CD4-positive, CD25-positive, alpha-beta regulatory T cell (primary cell): ENCODE data around the gene CNTNAP2. TPM values are rescaled to one million over a fixed set of nuclear protein-coding genes. Genes with fewer than 3 reads are reported as not detected.

ENCODE experiments used
- ATAC-seq, 2 donors: fragments of 150-1000 bp; cut with Tn5 transposase; one replicate each; pipeline ENCODE4 v1.10.0; 2021; ENCODE audit warnings: low read depth in 2 of 2, moderate number of reproducible peaks in 2 of 2, moderate library complexity in 1 of 2
- DNase-seq, 3 donors: peaks; one replicate each; pipeline versions ENCODE4 v3.0.0 to v3.0.0-alpha.2; 2012 to 2022; ENCODE audit warnings: mixed read lengths in 1 of 3
- H3K27ac ChIP-seq: one replicate; pipeline ENCODE4 v1.7.0; 2013; ENCODE audit warnings: mild to moderate bottlenecking, low read length; ENCODE audit not compliant: insufficient read depth, poor library complexity, severe bottlenecking
- H3K27me3 ChIP-seq: one replicate; pipeline ENCODE4 v1.7.0; 2013; ENCODE audit warnings: low read length; ENCODE audit not compliant: control insufficient read depth, insufficient read depth
- H3K36me3 ChIP-seq: one replicate; pipeline ENCODE4 v1.7.0; 2013; ENCODE audit warnings: mild to moderate bottlenecking, low read length, moderate library complexity; ENCODE audit not compliant: control insufficient read depth, insufficient read depth
- H3K4me1 ChIP-seq: 2 replicates; pipeline ENCODE4 v1.7.0; 2013; ENCODE audit warnings: mild to moderate bottlenecking, low read length; ENCODE audit not compliant: insufficient read depth, control insufficient read depth, poor library complexity, severe bottlenecking
- H3K4me3 ChIP-seq: one replicate; pipeline ENCODE4 v1.7.0; 2013; ENCODE audit warnings: low read depth, mild to moderate bottlenecking, low read length, moderate library complexity
- H3K9me3 ChIP-seq, 2 experiments: 1 replicate in 1 of 2; 2 replicates in 1 of 2; pipeline ENCODE4 v1.7.0; 2013; ENCODE audit warnings: low read length in 2 of 2, mild to moderate bottlenecking in 1 of 2, moderate library complexity in 1 of 2; ENCODE audit not compliant: control insufficient read depth in 2 of 2
- H3K27ac Mint-ChIP-seq, 3 donors: one replicate each; pipeline ENCODE4 v1.8.0; 2020 to 2022; ENCODE audit warnings: mild to moderate bottlenecking in 3 of 3, mixed read lengths in 3 of 3, moderate library complexity in 2 of 3
- H3K27me3 Mint-ChIP-seq: one replicate; pipeline ENCODE4 v1.8.0; 2022; ENCODE audit warnings: mild to moderate bottlenecking, mixed read lengths
- H3K36me3 Mint-ChIP-seq: one replicate; pipeline ENCODE4 v1.8.0; 2020; ENCODE audit warnings: mixed read lengths
- H3K4me1 Mint-ChIP-seq, 4 donors: one replicate each; pipeline ENCODE4 v1.8.0; 2020 to 2022; ENCODE audit warnings: mixed read lengths in 4 of 4, mild to moderate bottlenecking in 1 of 4
- H3K4me3 Mint-ChIP-seq, 4 donors: one replicate each; pipeline ENCODE4 v1.8.0; 2020 to 2022; ENCODE audit warnings: mild to moderate bottlenecking in 4 of 4, mixed read lengths in 4 of 4, moderate library complexity in 3 of 4
- H3K9me3 Mint-ChIP-seq, 7 donors: one replicate each; pipeline ENCODE4 v1.8.0; 2020 to 2022; ENCODE audit warnings: mixed read lengths in 7 of 7, mild to moderate bottlenecking in 3 of 7, moderate library complexity in 2 of 7
- polyA plus RNA-seq, 4 donors: library from polyadenylated mRNA; unstranded; fragments of 300-500 nt; fragmentation: Illumina TruSeq; gene quantifications; one replicate each; pipeline ENCODE4 v1.2.3, GENCODE V29; 2021
- total RNA-seq: library from RNA; stranded (reverse); gene quantifications from one replicate; pipeline ENCODE4 v1.2.3, GENCODE V29; 2022

The CNTNAP2 gene
- total and polyA plus RNA-seq, 5 donors from 2014 or later: 0.02 to 0.15 TPM; not detected in 3

DNA sequence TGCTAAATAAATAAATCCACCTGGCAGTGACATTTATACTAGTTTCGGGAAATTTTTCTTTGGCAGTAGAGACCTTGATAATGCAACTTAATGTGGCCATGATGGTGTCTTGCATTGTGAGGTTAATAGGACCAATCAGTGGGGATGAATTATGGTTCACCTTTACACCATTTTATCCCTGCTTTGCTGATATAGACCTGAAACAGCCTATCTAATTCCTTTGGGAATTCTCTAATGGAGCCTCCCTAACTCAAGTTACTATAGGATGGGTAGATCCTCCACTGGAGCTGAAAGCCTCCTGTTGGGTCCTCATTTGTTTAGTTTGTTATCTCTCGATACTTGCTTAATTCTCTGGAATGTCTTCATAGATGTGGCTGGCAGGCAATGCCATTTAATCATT lies 276.7 kb downstream of the CNTNAP2 start:
- Mint-ChIP-seq H3K4me1 (no peaks in the 10 kb centered on the region), H3K9me3 (peaks cover 0 to 13% (median 4%) of the 10 kb centered on the region in 7 donors)

DNA sequence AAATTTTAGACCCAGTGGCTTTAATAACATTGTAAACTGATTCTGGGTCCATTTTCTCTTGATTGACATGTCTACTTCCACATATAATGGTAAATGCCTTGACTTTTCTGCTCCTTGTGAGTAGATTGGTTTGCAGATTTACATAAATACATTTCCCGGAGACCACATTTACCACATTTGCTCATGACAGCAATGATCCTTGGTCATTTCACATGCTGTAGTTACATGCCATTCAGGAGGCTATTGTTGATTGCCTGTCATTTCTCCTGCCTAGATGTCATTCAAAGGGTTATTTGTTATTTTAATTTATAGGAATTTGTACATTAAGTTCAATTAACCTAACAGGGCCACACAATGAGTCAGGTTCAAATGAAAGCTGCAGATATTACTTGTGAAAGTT lies 280.5 kb downstream of the CNTNAP2 start:
- ATAC-seq: no peak

More for the DNA sequence above, 276.7 kb downstream of the CNTNAP2 start:
- no peaks in the 10 kb centered on the region for H3K27me3 ChIP-seq
- H3K4me3 ChIP-seq: no peak overlapping the region
- no peak overlapping the region for H3K4me3 Mint-ChIP-seq
- H3K36me3 Mint-ChIP-seq: no peaks in the 10 kb centered on the region
- no peak for ATAC-seq
- no peaks in the 10 kb centered on the region for H3K36me3 ChIP-seq
- H3K27ac Mint-ChIP-seq: no peak overlapping the region
- no peak overlapping the region for H3K27ac ChIP-seq
- no peak for DNase-seq
- H3K9me3 ChIP-seq: peaks cover 0 to 4% of the 10 kb centered on the region in 2 experiments
- no peaks in the 10 kb centered on the region for H3K4me1 ChIP-seq
- H3K27me3 Mint-ChIP-seq: no peaks in the 10 kb centered on the region

DNA sequence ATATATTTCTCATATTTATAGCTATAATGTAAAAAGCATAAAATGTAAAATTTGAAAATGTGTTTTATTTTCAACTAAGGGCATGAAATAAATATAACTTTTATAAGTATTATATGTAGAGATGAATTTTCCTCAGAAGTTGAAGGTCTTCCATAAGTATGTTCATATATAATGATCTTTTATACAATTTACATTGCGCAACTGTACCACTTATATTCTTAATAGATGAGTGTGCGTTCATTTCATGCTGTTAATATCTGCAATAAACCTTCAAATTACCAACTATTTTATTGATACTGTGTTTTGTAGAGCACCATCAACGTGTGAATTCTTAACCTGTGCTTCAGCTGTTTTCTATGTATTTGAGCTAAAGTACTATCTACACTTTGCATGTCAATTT lies 285.3 kb downstream of the CNTNAP2 start:
- Mint-ChIP-seq H3K27me3 (no peaks in the 10 kb centered on the region), H3K9me3 (peaks cover 0 to 11% (median 5%) of the 10 kb centered on the region in 7 donors), H3K27ac (no peak overlapping the region), H3K4me3 (no peak overlapping the region), H3K4me1 (no peaks in the 10 kb centered on the region), H3K36me3 (no peaks in the 10 kb centered on the region)
- DNase-seq (no peak), ATAC-seq (no peak)
- no peaks in the 10 kb centered on the region for H3K36me3 ChIP-seq
- no peaks in the 10 kb centered on the region for H3K9me3 ChIP-seq
- H3K27me3 ChIP-seq: no peaks in the 10 kb centered on the region
- no peaks in the 10 kb centered on the region for H3K4me1 ChIP-seq
- H3K27ac ChIP-seq: no peak overlapping the region
- H3K4me3 ChIP-seq: no peak overlapping the region

More for the DNA sequence above, 280.5 kb downstream of the CNTNAP2 start:
- Histone ChIP-seq H3K4me1 (no peaks in the 10 kb centered on the region), H3K36me3 (no peaks in the 10 kb centered on the region), H3K9me3 (no peaks in the 10 kb centered on the region), H3K4me3 (no peak overlapping the region), H3K27me3 (no peaks in the 10 kb centered on the region), H3K27ac (no peak overlapping the region)
- Mint-ChIP-seq H3K4me3 (no peak overlapping the region), H3K36me3 (no peaks in the 10 kb centered on the region), H3K9me3 (peaks cover 0 to 14% (median 4%) of the 10 kb centered on the region in 7 donors), H3K27me3 (no peaks in the 10 kb centered on the region), H3K4me1 (no peaks in the 10 kb centered on the region), H3K27ac (no peak overlapping the region)
- no peak for DNase-seq

DNA sequence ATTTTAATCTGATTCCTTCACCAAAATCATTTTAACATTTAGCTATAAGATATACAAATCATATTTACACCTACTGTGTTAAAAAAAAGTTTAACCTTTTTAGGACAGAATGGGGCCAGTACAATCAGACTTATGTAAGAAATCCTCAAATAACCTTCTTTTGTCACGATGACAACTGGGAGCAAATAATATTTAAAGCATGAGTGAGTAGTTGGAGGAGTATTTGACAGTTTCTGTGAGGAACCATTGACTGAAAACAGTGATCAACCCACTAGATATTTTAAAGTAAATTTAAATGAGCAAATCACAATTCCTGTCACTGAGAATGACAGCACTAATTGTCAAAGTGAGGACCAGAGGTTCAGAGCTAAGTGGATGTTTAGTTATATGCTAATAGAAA lies 289.1 kb downstream of the CNTNAP2 start:
- H3K27me3 Mint-ChIP-seq: no peaks in the 10 kb centered on the region
- H3K4me3 ChIP-seq: no peak overlapping the region

DNA sequence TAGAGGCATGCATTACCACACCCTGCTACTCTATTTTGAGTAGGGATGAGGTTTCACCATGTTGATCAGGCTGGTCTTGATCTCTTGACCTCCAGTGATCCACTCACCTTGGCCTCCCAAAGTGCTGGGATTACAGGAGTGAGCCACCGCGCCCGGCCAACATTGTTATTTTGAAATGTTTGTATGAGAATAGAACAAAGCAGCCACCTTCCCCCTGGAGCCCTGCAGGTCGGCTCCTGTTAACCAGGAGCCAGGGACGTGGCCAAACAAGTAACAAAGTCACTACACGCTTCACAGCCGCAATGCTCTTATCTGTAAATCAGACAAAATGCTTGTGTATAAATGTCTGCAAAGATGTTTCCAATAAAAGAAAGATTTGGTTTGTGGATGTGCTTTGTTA lies 295.4 kb downstream of the CNTNAP2 start:
- ATAC-seq (no peak), DNase-seq (no peak)
- H3K9me3 ChIP-seq: peaks cover 0 to 2% of the 10 kb centered on the region in 2 experiments
- Mint-ChIP-seq H3K9me3 (peaks cover 0 to 15% (median 2%) of the 10 kb centered on the region in 7 donors), H3K4me1 (no peaks in the 10 kb centered on the region), H3K27ac (no peak overlapping the region), H3K4me3 (no peak overlapping the region), H3K36me3 (no peaks in the 10 kb centered on the region), H3K27me3 (no peaks in the 10 kb centered on the region)
- H3K36me3 ChIP-seq: no peaks in the 10 kb centered on the region
- no peak overlapping the region for H3K27ac ChIP-seq
- H3K4me3 ChIP-seq: no peak overlapping the region
- no peaks in the 10 kb centered on the region for H3K4me1 ChIP-seq
- no peaks in the 10 kb centered on the region for H3K27me3 ChIP-seq

More for the DNA sequence above, 289.1 kb downstream of the CNTNAP2 start:
- ATAC-seq (no peak), DNase-seq (no peak)
- H3K36me3 ChIP-seq: no peaks in the 10 kb centered on the region
- Mint-ChIP-seq H3K36me3 (no peaks in the 10 kb centered on the region), H3K4me3 (no peak overlapping the region), H3K27ac (no peak overlapping the region), H3K4me1 (no peaks in the 10 kb centered on the region), H3K9me3 (peaks cover 0 to 15% (median 1%) of the 10 kb centered on the region in 7 donors)
- peaks cover 0 to 2% of the 10 kb centered on the region in 2 experiments for H3K9me3 ChIP-seq
- no peaks in the 10 kb centered on the region for H3K27me3 ChIP-seq
- H3K27ac ChIP-seq: no peak overlapping the region
- H3K4me1 ChIP-seq: no peaks in the 10 kb centered on the region

DNA sequence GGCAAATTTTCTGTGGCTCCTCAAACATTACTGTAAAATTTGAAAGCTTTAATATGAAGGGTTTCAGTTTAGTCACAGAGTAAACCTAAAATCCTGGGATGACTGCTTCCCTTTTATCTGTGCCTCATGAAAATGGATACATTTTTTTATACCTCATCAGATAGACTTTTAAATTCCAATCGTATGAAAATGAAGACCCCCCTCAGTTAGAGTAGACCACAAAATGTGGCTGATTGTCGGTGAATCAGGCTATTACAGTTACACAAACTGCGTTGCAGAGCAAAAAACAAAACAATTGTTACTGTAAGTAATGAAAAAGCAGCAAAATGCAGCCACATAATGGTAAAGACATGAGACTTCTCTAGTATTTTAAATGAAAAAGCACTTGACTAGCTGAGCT lies 296.2 kb downstream of the CNTNAP2 start:
- Mint-ChIP-seq H3K4me3 (no peak overlapping the region), H3K36me3 (no peaks in the 10 kb centered on the region), H3K9me3 (peaks cover 0 to 15% (median 2%) of the 10 kb centered on the region in 7 donors), H3K4me1 (no peaks in the 10 kb centered on the region), H3K27me3 (no peaks in the 10 kb centered on the region), H3K27ac (no peak overlapping the region)
- ATAC-seq (no peak), DNase-seq (no peak)
- Histone ChIP-seq H3K36me3 (no peaks in the 10 kb centered on the region), H3K27me3 (no peaks in the 10 kb centered on the region), H3K4me3 (no peak overlapping the region), H3K27ac (no peak overlapping the region), H3K4me1 (no peaks in the 10 kb centered on the region), H3K9me3 (peaks cover 0 to 2% of the 10 kb centered on the region in 2 experiments)

DNA sequence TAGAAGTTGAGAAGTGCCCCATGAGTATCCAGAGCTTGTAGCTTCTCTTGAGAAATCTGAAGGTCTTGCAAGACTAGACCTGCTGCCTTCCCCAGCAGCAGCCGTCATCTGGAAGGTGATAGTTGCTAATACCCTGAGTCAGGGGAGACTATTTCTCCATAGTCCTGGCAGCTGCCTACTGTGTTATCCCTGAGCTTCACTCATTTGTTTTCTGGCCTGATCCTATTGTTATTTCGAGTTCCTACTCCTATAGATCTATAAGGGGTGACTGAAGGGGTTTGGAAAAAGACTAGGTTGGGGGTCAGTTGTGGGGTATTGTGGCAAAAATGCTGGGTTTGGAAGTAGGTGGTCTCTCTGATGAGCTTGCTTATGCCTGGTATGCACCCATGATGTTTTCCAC lies 297.8 kb downstream of the CNTNAP2 start:
- Histone ChIP-seq H3K4me3 (no peak overlapping the region), H3K9me3 (peaks cover 0 to 2% of the 10 kb centered on the region in 2 experiments), H3K27me3 (no peaks in the 10 kb centered on the region), H3K27ac (no peak overlapping the region), H3K4me1 (no peaks in the 10 kb centered on the region), H3K36me3 (no peaks in the 10 kb centered on the region)
- no peak overlapping the region for H3K4me3 Mint-ChIP-seq
- no peaks in the 10 kb centered on the region for H3K4me1 Mint-ChIP-seq
- H3K9me3 Mint-ChIP-seq: peaks cover 0 to 15% (median 4%) of the 10 kb centered on the region in 7 donors
- H3K27me3 Mint-ChIP-seq: no peaks in the 10 kb centered on the region
- ATAC-seq (no peak), DNase-seq (no peak)
- no peak overlapping the region for H3K27ac Mint-ChIP-seq
- H3K36me3 Mint-ChIP-seq: no peaks in the 10 kb centered on the region

DNA sequence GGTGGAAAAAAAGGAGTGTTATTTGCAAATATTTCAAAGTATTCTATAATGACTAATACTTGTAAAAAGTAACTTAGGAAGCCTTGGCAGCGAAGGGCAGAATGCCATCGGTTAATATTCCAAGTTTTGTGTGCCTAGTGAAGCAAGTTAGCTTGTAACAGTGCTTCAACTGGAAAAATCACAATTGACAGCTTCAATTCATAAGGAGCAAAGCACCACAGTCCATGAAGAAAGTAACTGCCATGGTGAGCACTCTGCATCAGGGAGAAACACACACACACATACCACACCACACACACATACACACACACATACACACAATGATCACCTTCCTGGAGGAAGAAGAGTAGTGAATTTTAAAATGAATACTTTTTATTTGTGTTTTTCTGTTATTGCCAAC lies 298.3 kb downstream of the CNTNAP2 start:
- H3K36me3 Mint-ChIP-seq: no peaks in the 10 kb centered on the region
- H3K27me3 Mint-ChIP-seq: no peaks in the 10 kb centered on the region
- no peak overlapping the region for H3K4me3 ChIP-seq
- H3K27ac Mint-ChIP-seq: no peak overlapping the region
- ATAC-seq (no peak), DNase-seq (no peak)
- no peaks in the 10 kb centered on the region for H3K4me1 ChIP-seq
- H3K9me3 ChIP-seq: peaks cover 0 to 2% of the 10 kb centered on the region in 2 experiments
- H3K4me1 Mint-ChIP-seq: no peaks in the 10 kb centered on the region
- H3K27me3 ChIP-seq: no peaks in the 10 kb centered on the region
- no peak overlapping the region for H3K27ac ChIP-seq
- H3K4me3 Mint-ChIP-seq: no peak overlapping the region
- peaks cover 0 to 11% (median 4%) of the 10 kb centered on the region in 7 donors for H3K9me3 Mint-ChIP-seq
- no peaks in the 10 kb centered on the region for H3K36me3 ChIP-seq
